Breast epithelium (tissue), 3 donors: ENCODE data around the gene TM7SF2.
"Not testable (repeated sequence)": the region's sequence is repeated elsewhere in the genome, so short reads cannot be mapped to it uniquely, and the experiment has no call there.

Experiments
- CTCF ChIP-seq, 3 donors: fragments of 450-650 bp; IDR thresholded peaks; one replicate each; pipeline ENCODE4 v1.5.1; 2016 to 2017; ENCODE audit warnings: antibody characterized with exemption in 3 of 3, mild to moderate bottlenecking in 3 of 3, moderate library complexity in 3 of 3
- POLR2A ChIP-seq: fragments of 450-650 bp; IDR thresholded peaks from one replicate; pipeline ENCODE4 v1.6.1; 2016; ENCODE audit warnings: antibody characterized with exemption, mild to moderate bottlenecking, moderate library complexity
- POLR2AphosphoS5 ChIP-seq, 3 donors: sonication (generic); formaldehyde crosslinking; IDR thresholded peaks; one replicate each; pipeline ENCODE4 v1.6.1; 2017; ENCODE audit warnings: antibody characterized with exemption in 3 of 3

- TF ChIP-seq CTCF (IDR thresholded peaks at IDR 0.05); POLR2AphosphoS5 (IDR thresholded peaks at IDR 0.05); POLR2A: not testable (repeated sequence)
Measured at GRCh38 chr11:65118891-65119669, 7.4 kb downstream of the TM7SF2 start.
